DND-41 (cell line): ENCODE measurements around the gene GSTO1.
A peak's percentile ranks its signal among the peaks of the same experiment; 100 is the strongest.
"Not testable (repeated sequence)": the region's sequence is repeated elsewhere in the genome, so short reads cannot be mapped to it uniquely, and the experiment has no call there.

Source experiments
- ATAC-seq: fragments of 200-7000 bp; cut with Tn5 transposase; 3 replicates; pipeline ENCODE4 v1.9.1; 2021; ENCODE audit warnings: low read depth; ENCODE audit not compliant: insufficient read depth
- DNase-seq: peaks from one replicate; pipeline ENCODE4 v3.0.0-alpha.2; 2020
- H2AFZ ChIP-seq: 2 replicates; pipeline ENCODE4 v1.6.0; 2012; ENCODE audit warnings: low read depth, low read length
- H3K27ac ChIP-seq: 2 replicates; pipeline ENCODE4 v1.5.1; 2012; ENCODE audit warnings: low read length, inconsistent platforms
- H3K27me3 ChIP-seq: fragments of 200-600 bp; sonication (generic); 2 replicates; pipeline ENCODE4 v1.6.0; 2012; ENCODE audit warnings: low read length, mild to moderate bottlenecking, inconsistent platforms; ENCODE audit not compliant: insufficient read depth, poor library complexity
- H3K36me3 ChIP-seq: 2 replicates; pipeline ENCODE4 v1.5.1; 2012; ENCODE audit warnings: low read length, inconsistent platforms; ENCODE audit not compliant: insufficient read depth
- H3K4me1 ChIP-seq: 2 replicates; pipeline ENCODE4 v1.5.1; 2012; ENCODE audit warnings: mild to moderate bottlenecking, low read length; ENCODE audit not compliant: insufficient read depth
- H3K4me2 ChIP-seq: 2 replicates; pipeline ENCODE4 v1.6.0; 2012; ENCODE audit warnings: mild to moderate bottlenecking, moderate library complexity, low read length, inconsistent platforms; ENCODE audit not compliant: insufficient read depth
- H3K4me3 ChIP-seq, 2 experiments: fragments of 200-600 bp in 1 of 2; shearing (Covaris generic) in 1 of 2; 2 replicates each; pipeline ENCODE4 v1.5.1; 2012 to 2016; ENCODE audit warnings: inconsistent platforms in 2 of 2, low read length in 2 of 2, mild to moderate bottlenecking in 2 of 2, low read depth in 1 of 2, moderate library complexity in 1 of 2
- H3K79me2 ChIP-seq: 2 replicates; pipeline ENCODE4 v1.6.0; 2012; ENCODE audit warnings: low read length, inconsistent platforms; ENCODE audit not compliant: insufficient read depth
- H3K9ac ChIP-seq: 2 replicates; pipeline ENCODE4 v1.6.0; 2012; ENCODE audit warnings: low read depth, mild to moderate bottlenecking, inconsistent platforms, low read length, moderate library complexity
- H3K9me3 ChIP-seq: 2 replicates; pipeline ENCODE4 v1.5.1; 2012; ENCODE audit warnings: low read length, moderate library complexity, mild to moderate bottlenecking, inconsistent platforms; ENCODE audit not compliant: insufficient read depth, severe bottlenecking
- H4K20me1 ChIP-seq: 2 replicates; pipeline ENCODE4 v1.6.0; 2012; ENCODE audit warnings: low read length; ENCODE audit not compliant: insufficient read depth
- CTCF ChIP-seq: IDR thresholded peaks from 2 replicates; pipeline ENCODE4 v1.5.1; 2012; ENCODE audit warnings: borderline replicate concordance, low read length, moderate library complexity, mild to moderate bottlenecking; ENCODE audit not compliant: poor library complexity, severe bottlenecking; ENCODE audit errors: extremely low read depth
- EZH2 ChIP-seq: IDR thresholded peaks from 3 replicates; pipeline ENCODE4 v1.6.1; 2012; ENCODE audit warnings: borderline replicate concordance, low read depth, mild to moderate bottlenecking, moderate library complexity, low read length, inconsistent platforms; ENCODE audit not compliant: severe bottlenecking

The GSTO1 gene

GRCh38 chr10:104246976-104247375, 7.7 kb upstream of the GSTO1 start:
- H3K27ac ChIP-seq = no peak overlapping the region
- no peaks in the 10 kb centered on the region for H3K36me3 ChIP-seq
- H3K27me3 ChIP-seq = no peaks in the 10 kb centered on the region
- no peaks in the 10 kb centered on the region for H4K20me1 ChIP-seq
- no peak overlapping the region for H2AFZ ChIP-seq
- DNase-seq (no peak), ATAC-seq (0 out of 3 replicates have a peak, but pooled peaks have one; percentile 15)
- TF ChIP-seq EZH2 = no peak
- TF ChIP-seq CTCF = no peak
- no peaks in the 10 kb centered on the region for H3K79me2 ChIP-seq
- no peak overlapping the region for H3K4me3 ChIP-seq
- no peaks in the 10 kb centered on the region for H3K4me1 ChIP-seq
- no peak overlapping the region for H3K9ac ChIP-seq
- H3K4me2 ChIP-seq = no peak overlapping the region
- H3K9me3 ChIP-seq = peaks cover 7% of the 10 kb centered on the region

GRCh38 chr10:104247513-104248146, 7.1 kb upstream of the GSTO1 start:
- H3K27ac ChIP-seq = no peak overlapping the region
- no peak for DNase-seq
- H3K9me3 ChIP-seq = peaks cover 7% of the 10 kb centered on the region
- peak; percentile 83 for ATAC-seq
- no peaks in the 10 kb centered on the region for H4K20me1 ChIP-seq
- TF ChIP-seq CTCF (no peak), EZH2 (no peak)
- H3K4me1 ChIP-seq = no peaks in the 10 kb centered on the region
- H3K36me3 ChIP-seq = no peaks in the 10 kb centered on the region
- no peak overlapping the region for H3K4me3 ChIP-seq
- H3K27me3 ChIP-seq = no peaks in the 10 kb centered on the region
- no peak overlapping the region for H2AFZ ChIP-seq
- no peak overlapping the region for H3K4me2 ChIP-seq
- H3K79me2 ChIP-seq = no peaks in the 10 kb centered on the region
- no peak overlapping the region for H3K9ac ChIP-seq

GRCh38 chr10:104248931-104249330, 5.8 kb upstream of the GSTO1 start:
- H3K4me2 ChIP-seq, H3K9me3 ChIP-seq, DNase-seq, H4K20me1 ChIP-seq, H3K79me2 ChIP-seq, H3K4me3 ChIP-seq, H3K36me3 ChIP-seq, H2AFZ ChIP-seq, H3K27ac ChIP-seq, H3K27me3 ChIP-seq, H3K4me1 ChIP-seq, ATAC-seq, H3K9ac ChIP-seq: not testable (repeated sequence)

- Histone ChIP-seq H3K9ac (no peak overlapping the region), H2AFZ (no peak overlapping the region), H3K27me3 (no peaks in the 10 kb centered on the region), H4K20me1 (no peaks in the 10 kb centered on the region), H3K9me3 (peaks cover 7% of the 10 kb centered on the region), H3K4me3 (no peak overlapping the region), H3K79me2 (peaks cover 13% of the 10 kb centered on the region), H3K36me3 (no peaks in the 10 kb centered on the region), H3K27ac (no peak overlapping the region), H3K4me1 (peaks cover 11% of the 10 kb centered on the region), H3K4me2 (no peak overlapping the region)
- ATAC-seq (no peak), DNase-seq (no peak)
- no peak for TF ChIP-seq CTCF
- no peak for TF ChIP-seq EZH2
Measured at GRCh38 chr10:104250371-104250770, 4.3 kb upstream of the GSTO1 start.
